ENCODE data around the gene TMEM132C.

TMEM132C gene

DNA sequence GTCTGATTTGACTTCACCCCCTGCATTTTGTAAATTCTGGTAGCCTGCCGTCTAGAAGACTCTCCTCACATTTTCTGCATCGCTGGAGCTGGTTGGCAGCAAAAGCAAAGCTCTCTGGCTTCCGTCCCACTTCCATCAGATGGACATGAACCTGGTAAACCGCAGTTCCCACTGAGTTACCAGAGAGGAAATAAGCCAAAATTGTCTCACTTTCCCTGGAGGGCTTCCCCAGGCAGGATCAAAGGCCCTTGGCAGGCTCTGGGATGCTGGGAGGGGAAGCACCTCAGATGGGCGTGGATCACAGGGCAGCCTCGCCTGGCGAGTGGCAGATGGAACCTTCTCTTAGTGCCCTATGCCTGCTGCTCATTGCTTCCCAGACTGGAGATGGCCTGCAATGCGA lies 243.5 kb downstream of the TMEM132C start:
- DNase-seq: no peak

DNA sequence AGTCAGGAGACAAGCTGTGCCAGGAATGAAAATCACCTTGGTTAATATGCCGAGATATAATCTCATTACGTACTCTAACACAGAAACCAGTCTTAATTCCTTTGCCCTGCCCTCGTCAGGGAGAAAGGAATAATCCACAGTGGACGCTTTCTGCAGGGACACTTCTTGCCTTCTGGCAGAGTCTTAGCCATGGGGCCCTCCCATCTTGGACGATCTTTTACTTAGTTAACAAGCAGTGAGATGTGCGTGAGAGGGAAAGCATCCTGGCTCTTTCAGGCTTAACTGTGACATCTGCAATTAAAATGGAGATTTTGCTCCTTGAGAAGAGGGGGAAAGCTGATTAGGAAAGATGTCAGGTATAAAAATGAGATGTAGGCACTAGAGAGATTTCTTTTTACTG lies 246.4 kb downstream of the TMEM132C start:
- DNase-seq: no peak

DNA sequence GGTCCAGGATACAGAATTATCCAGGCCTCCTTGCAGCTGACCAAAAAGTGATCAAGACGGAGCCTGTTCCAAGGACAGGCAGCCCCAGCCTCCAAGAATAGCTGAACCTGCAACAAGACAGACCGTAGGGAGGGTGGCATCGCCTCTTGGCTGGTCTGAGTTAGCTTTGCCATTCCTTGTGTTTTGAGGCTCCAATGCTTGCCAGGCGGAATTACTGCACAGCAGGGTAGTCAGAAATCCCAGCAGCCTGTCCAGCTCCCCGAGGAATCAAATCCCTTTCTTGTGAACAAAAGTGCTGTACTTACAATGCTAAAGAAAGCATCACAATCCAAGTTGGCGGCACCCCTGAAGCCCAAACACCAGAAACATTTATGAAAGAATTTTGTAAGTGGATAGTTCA lies 246.9 kb downstream of the TMEM132C start:
- DNase-seq: no peak

DNA sequence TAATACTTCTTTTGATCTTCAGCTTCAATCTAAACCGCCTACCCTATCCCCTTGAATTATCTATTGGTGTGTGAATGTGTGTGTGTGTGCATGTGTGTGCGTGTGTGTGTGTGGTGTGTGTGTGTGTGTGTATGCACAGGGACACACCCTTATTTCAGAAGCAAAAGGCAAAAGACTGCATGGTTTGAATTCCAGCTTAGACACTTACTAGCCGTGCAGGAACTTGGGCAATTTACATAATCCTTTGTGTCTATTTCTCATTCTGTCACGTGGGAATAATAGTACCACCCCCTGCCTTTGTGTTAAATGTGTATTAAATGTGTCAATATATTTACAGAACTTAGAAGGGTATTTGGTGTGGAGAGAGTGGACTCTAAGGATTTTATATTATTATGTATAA lies 251.7 kb downstream of the TMEM132C start:
- no peak for DNase-seq

DNA sequence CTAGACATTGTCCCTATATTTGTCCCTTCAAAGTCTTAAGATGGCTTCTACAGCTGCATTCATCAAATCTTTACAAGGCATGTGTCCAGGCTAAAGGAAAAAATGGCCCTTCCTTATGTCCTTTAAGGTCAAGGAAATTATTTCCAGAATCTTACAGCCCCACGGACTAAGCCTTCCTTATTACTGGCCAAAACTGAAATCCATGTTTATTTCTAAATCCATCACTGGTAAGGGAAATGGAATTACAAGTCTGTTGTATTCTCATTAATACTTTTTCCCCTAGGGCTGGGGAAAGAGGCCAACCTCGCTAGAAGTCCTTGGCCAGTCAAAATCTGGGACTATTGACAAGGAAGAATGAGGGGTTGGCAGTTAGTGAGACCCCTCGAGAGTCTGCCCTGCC lies 252.5 kb downstream of the TMEM132C start:
- no peak for DNase-seq

DNA sequence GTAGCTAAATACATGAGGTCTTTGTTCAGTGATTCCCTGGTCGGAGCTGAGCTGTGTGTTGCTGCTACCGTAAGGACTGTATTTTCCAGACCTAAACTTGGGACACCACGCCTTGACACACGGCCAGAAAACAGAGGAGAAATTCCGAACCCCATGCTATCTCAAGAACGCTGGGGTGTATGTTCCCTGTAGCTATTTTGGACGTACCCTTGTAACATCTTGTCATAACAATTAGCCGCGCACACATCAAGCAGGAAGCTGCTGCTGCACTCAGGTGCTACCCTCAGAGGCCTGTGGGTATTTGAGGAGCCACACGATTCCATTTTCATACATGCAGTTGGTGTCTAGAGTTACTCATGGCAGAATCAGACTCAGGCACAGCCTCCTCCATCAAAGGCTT lies 255.0 kb downstream of the TMEM132C start:
- DNase-seq: no peak

DNA sequence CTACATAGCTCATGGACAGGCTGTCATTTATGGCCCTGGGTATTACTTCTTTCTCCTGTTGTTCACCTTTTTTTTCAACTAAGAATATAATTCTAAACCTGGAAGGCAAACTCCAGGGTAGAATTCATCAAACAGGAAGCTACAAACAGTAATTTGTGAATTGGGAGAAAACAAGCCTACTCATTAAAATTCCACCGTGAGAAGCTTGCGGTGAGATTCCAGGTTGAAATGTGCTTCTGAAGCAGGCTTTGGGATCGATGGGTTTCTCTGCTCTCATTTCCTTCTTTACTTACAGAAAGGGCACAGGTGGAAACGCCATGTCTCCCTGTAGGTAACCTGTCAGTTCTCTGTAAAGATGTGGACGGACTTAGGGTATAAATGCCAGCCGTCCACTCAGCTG lies 257.5 kb downstream of the TMEM132C start:
- no peak for DNase-seq

DNA sequence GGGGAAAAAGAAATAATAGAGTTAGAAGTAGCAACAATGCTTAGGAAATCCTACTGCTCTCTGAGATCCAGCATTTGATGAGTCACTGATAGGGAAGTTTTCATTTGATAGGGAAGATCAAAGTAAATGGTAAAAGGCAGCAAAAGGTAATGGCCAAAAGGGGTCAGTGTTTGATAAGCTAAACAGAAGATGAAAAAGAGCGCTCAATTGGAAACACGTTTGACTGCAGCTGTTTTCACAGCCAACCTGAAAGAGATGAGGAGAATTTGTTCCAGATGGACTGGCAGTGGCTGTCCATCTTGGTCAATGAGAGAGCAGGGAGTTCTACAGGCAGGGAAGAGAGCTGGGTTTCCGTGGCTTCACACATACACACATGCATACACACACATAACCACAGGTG lies 264.2 kb downstream of the TMEM132C start:
- no peak for DNase-seq

DNA sequence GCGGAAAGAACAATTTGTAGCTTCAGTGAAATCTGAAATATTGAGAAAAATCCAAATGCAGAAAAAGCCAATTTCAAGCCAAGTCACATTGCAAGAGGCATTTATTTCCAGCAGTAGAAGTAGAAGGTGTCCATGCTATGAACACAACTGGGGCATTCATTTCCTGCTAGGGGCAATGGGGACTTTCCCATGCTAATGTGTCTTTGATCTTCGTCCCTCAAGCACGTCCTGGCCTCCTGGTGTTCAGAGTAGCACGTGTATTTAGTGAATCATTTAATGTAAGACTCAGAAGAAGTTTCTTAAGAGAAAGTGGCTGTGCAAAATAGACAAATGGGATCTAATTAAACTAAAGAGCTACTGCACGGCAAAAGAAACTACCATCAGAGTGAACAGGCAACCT lies 267.9 kb downstream of the TMEM132C start:
- DNase-seq: no peak

DNA sequence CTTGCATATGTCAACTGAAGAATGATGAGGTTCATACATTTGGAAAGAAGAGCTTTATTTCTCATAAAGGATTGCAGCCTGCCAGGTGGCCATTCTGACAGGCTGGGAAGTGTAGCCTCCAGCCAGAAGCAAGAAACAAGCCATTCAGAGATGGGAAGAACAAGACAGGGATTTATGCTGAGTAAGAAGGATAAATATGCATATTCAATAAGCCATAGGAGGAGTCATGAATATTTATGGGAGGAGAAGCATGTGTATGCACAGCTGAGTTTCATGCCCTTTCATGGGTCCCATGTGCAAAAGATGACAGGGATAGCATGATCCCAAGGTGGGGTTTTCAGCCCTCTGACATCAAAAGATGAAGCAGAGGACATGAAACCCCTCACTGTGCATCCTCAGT lies 269.8 kb downstream of the TMEM132C start:
- no peak for DNase-seq

DNA sequence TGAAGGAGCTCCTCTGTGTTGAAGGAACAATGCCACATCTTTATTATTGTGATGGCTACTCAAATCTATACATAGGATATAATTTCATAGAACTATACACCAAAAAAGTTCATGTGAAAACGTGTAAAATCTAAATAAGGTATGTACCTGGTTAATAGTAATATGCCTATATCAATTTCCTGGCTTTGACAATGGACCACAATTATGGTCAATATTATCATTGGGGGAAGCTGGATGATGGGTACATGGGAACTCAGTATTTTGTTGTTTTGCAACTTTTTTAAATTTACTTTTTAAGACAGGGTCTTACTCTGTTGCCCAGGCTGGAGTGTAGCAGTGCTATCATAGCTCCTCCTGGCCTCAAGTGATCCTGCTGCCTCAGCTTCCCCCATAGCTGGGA lies 270.7 kb downstream of the TMEM132C start:
- DNase-seq: no peak

DNA sequence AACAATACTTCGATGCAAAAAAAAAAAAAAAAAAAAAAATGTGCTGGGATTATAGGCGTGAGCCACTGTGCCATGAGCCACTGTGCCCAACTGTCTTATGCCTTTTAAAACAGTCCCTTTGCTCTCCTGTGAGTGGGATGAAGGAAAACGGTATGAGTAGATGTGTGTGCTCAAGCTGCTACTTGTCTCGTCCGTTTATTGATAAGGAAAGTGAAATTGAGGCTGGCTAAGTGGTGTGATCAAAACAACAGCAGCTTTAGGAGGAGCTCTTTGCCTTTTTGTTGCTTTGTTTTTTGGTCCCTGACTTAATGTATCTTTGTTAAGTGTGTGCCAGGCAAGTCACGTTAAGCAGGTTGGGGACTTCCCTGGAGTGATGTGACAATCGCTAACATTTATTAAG lies 275.9 kb downstream of the TMEM132C start:
- DNase-seq: no peak

DNA sequence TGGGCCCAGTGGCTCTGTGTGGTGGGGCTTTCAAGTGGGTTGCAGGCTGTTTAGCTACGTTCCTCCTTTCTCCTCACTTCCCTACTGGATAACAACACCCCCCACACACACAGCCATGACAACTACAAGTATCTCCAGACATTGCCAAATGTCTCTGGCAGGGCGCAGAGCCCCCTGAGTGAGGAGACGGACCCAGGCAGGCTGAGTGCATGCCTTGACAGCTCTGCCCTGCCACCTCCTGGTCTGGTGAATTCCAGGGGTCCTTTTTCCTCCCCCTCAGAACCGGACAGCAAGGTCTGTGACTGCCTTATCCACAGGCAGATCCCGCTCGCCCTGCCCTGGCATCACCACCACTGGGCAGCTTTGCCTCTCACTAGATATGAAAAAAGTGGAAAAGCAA lies 276.5 kb downstream of the TMEM132C start:
- DNase-seq: no peak

DNA sequence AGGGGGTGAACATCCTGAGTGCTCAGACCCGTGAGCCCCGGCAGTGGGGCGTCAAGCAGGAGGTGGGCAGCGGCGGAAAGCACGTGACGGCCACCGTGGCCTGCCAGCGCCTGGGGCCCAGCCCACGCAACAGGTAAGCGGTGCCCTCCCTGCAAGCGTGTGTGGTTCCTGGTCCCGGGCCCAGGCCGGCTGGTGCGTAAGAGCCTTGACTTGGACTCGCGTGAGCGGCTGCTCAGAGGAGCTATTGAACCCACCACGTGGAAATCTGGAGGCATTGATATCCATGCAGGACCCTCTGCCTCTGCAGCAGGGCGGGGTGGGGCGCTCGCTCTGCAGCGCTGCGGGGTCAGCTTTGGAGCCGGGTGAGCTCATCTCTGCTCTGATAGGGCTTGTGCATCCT lies 277.0 kb downstream of the TMEM132C start:
- no peak for DNase-seq

DNA sequence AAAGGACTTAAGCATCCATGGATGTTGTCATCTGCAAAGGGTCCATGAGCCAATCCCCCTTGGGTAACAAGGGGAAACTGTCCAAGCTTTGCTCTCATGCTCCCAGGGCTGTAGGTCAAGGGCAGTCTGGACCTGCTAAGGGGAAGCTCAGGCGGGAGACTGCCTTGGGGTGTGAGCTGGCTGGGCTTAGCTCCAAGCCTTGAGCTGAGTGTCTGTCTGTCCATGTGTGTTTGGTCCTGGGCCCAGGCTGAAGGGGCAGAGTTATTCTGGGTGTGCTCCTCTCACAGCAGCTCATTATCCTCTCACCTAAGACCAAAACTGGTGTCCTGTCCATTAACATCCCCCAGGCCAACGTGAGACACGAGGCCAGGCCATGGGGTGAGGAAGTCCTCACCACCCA lies 282.0 kb downstream of the TMEM132C start:
- no peak for DNase-seq

DNA sequence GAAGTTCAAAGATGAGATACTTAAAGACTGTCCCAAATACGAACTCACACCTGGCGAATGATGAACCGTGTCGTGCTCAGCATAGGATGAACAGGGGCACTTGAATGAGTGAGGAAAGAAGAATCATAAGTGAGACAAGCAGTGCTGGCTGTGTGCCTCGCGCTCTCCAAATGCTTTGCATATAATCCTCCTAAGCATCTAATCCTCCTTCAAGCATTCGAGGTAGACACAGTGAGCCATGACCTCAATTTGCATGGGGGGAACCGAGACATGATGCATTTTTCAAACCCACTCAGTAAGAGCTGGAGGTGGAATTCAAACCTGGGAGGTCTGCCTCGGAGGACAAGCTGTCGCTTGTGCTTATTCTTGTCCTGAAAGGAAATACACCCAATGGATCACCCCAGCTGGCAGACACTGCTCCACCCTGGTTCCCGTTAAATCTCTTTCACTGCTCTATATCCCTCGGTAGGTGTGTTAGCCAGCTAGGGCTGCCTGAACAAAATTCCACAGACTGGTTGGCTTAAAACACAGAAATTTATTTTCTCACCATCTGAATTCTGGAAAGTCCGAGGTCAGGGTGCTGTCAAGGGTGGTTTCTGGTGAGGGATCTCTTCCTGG lies 282.7 kb downstream of the TMEM132C start:
- no peak for DNase-seq

DNA sequence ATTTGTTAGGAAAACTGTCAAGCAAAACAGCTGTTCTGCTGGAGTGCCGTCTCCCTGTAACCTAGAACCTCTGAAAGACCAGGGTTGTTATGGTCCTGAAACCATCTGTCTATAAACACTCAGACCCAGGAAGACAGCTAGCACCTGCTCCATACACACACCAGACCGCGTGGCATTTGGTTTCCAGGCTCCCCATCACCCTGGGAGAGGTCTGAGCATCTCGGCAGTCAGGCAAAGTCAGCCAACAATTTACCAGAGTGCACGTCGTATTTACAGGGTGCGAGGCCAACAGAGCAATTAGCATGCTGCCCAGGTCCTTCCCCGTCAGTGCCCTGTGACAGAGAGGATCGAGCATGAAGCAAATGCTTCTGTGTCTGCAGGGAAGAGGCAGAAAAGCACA lies 284.3 kb downstream of the TMEM132C start:
- DNase-seq: no peak

DNA sequence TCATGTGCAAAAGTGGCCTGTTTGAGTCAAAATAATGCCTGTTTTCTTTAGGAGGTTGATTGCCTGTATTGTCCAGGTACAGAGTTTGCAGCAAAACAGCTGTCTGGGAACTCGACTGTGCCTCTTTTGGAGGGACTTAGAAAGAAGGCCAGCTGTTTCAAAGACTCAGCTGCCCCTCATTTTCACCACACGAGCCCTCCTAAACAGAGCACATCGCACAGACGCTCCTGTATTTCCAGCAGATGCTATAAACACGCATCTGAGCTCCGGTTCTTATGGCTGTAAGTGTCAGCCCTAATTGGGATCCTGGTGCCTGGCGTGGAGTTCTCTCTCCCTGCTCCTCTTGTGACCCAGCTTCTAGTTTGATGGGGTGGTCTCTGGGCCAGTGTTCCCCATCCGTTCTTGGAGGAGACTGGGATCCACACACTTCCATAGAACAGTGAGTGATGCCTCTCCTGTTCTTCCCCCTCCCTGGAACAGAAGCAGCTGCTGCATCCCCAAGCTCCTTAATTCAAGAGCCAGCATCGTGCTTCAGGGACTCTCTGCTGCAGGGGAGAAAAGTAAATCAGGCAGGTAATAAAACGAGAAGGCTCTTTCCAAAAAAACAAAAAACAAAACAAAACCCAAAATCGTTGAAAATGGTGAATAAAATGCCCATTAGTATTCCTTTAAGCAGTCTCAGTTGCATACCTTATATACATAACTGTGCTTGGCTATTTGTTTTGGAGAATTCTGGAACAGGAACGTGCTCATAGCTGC lies 287.8 kb downstream of the TMEM132C start:
- no peak for DNase-seq

DNA sequence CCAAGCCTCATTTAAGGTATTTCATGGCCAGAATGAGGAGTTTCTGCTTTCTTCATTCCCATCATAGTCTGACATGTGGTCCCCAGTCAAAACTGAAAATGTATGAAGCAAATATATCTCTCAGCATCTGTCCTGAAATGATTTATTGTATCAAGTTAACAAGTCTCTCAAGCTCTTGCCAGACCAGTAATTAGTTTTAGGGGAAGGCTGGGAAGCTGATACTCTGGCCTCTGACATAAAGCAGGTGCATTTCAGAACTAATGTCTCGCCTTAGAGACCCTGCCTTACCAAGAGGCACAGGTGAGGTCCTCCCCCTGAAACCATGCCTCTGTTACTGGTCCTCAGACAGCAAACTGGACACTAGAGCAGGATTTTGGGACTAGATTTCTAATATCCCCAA lies 290.3 kb downstream of the TMEM132C start:
- DNase-seq: no peak

DNA sequence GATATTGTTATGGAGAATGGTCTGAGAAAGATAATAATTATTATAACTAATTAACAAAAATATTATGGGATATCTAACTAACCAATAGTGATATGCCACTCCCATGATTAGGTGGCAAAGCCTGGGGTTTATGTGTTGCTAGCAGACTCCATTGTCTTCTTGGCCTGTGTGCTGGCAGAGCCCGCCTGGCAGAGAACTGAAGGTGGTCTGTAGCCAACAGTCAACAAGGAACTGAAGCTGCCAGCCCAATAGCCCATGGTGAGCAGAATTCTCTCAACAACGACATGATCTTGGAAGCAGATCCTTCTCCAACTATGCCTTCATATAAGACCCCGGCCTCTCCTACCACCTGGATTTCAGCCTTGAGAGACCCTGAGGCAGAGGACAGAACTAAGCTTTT lies 298.0 kb downstream of the TMEM132C start:
- no peak for DNase-seq

DNA sequence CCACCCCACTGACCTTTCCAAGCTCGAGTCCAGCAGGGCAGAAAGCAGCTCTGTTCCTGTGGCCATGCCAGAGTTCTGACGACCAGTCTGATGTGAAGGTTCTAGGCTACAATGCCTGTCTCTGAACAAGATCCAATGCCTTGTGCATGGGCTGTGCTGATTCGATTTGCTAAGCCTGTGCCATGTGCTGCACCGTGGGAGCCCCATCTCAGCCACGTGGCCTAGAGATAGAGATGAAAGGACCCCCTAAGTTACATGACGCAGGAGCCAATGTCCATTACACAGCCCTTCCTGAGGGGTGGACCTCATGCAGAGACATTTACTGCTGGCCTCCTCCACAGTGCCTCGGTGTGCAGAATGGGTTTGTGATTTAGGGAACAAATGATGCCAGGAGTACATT lies 300.8 kb downstream of the TMEM132C start:
- no peak for DNase-seq

DNA sequence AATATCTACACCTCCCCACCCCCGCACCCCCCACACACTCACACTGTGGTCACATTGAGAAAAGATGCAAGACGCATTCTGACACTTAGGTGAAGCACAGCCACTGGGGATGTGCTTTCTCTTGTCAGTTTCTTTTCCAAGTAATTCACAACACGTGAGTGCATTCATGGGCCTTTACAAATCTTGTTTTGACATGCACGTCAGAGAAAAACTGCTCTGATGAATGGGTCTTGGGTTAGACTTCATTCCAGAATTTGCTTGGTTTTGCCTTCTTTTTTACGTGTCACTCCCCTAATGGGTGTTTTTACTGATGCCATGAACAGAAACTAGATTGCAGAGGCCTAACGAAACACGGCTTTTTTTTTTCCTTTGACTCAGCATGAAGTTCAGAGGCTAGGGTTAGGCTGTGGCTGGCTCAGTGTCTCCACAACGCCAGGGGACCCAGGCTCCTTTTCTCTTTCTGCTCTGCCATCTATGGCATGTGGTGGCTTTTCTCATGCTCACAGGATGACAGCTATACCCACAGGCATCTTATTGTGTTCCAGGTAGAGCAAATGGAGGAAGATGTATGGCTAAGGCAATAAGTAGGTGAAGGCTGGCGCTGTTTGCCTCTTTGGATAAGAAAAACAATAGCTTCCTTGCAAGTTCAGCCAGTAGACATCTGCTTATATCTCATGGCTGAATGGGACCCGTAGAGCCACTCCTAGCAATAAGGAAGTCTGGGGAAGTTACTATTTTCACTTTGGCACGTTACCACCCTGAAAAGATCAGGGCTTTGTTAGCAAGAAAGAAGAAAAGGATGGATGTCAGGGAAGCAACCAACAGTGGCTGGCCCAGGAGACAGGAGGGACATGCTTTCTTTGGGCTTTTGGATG lies 303.5 kb downstream of the TMEM132C start:
- no peak for DNase-seq

DNA sequence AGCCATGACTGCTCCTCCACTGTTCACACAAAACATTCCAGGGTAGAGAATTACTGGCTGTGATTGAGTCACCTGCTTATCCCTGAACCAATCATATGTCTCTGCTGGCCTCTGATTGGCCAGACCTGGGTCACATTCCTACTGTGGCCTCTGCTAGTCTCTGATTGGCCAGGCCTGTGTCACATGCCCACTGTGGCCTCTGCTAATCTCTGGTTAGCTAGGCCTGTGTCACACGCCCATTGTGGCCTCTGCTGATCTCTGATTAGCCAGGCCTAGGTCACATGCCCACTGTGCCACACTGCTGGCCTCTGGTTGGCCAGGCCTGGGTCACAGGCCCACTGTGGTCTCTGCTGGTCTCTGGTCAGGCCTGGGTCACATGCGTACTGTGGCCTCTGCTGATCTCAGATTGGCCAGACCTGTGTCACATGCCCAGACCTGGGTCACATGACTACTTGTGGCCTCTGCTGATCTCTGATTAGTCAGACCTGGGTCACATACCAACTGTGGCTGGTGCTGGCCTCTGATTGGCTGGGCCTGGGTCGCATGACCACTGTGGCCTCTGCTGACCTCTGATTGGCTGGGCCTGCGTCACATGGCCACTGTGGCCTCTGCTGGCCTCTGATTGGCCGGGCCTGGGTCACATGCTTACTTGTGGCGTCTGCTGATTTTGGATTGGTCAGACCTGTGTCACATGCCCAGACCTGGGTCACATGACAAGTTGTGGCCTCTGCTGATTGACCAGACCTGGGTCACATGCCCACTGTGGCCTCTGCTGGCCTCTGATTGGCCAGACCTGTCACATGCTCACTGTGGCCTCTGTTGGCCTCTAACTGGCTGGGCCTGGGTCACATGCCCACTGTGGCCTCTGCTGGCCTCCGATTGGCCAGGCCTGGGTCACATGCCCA lies 305.2 kb downstream of the TMEM132C start:
- DNase-seq: no peak
